ENCODE data around the gene KIF3C.
"Not testable (repeated sequence)": the region's sequence is repeated elsewhere in the genome, so short reads cannot be mapped to it uniquely, and the experiment has no call there.

Gene KIF3C

DNA sequence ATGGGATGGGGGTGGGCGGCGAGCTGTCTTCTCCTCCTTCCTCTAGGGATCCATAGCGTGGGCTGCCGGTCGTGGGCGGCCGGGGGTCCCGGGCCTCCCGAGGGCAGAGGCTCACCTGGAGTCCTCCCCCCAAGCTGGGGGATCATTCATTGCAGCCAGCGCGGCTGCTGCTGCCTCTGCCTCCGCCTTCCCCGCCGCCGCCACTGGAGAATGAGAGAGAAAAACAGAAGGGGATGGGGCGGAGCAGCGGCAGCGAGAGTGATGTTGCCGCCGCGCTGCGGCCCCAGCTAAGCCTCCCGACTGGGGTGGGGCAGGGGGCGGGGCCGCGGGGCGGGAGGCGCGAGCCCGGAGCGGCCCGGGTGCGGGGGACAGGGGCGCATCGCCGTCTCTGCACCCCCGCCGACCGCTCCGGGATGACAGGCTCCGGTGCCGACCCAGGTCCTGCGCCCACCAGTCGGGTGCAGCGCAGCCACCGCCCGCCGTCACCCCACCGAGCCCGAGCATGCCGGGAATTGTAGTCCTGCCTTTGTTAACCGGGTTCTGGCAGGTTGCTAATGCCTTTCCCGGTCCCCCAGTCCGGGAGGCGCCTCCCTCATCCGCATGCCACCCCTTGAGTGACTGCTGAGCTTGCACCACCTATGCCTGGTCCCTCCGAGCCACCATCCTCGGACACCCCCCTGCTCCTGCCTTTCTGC lies at the start of gene KIF3C:
TSS of gene KIF3C (minus strand) at position 225 of the 695 bp plus-strand sequence. CDS start 580 bp downstream, outside the sequence.
- peak; percentile 83 for DNase-seq (ENCODE audit: low spot score)

DNA sequence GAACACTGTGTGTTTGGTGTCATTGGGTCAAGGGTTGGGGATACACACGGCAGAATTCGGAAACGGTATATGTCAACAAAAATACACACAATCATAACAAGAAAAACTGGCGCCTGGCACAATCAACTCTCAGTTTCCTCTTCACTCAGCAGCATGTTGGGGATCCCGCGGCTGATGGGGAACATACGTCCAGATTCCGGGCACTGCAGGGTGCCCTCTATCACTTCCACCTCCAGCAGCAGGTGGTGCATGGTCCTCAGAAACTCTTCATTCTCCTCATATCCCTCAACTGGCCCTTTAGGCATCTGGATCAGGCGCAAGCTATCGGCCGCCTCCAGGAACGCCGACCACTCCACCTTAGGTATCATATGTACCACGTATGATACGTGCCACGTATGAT lies 45.8 kb upstream of the KIF3C start:
- DNase-seq (ENCODE audit: low spot score) = not testable (repeated sequence)

DNA sequence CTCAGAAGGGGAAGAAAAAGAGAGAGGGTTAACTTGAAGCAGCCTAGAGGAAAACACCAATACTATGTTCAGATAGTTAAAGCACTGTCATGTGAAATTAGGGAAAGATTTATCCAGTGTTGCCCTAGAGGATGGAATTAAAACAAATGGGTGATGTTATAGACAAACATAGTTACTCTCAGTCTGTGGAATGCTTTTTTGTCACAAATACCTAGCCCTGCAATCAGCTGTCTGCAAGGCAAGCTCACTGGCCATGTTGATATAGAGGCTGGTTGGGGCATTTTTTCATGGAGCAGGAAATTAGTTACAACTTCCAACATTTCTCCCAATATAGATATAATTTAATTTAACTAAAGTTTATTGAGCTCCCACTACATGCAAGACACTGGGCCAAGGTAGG lies 43.2 kb upstream of the KIF3C start:
- no peak for DNase-seq (ENCODE audit: low spot score)

DNA sequence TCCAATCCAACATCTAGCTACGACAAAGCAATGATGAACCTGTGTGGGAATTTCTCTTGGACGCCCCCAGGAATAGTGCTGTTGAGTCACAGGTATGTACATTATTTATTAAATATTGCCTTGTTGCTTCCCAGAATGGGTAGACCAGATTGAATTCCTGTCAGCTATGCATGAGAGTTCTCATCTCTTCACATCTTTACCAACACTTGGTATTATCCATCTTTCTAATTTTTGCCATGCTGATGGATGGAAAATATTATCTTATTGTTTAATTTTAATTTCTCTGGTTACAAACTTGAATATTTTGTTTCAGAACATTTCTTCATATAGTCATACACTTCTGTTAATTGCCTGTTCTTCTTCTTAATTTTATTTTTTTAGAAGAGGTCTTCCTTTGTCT lies 42.0 kb upstream of the KIF3C start:
- no peak for DNase-seq (ENCODE audit: low spot score)

DNA sequence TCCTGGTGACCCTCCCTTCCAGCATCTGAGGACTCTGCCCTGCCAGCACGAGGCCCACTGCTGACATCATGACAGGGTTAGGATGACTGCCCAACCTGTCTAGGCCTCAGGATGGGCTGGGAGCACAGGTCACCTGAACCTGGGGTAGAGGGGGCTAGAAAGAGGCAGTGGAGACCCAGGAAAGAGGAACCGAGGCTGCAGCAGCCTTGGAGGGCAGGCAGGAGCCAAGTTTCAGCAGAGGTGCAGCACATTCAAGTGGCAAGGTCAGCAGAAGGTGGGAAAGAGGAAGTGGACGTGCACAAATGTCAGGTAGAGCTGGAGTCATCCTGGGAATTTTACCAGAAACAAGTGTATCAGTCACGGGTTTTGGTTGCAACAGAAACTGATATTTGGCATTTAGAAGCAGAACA lies 37.9 kb upstream of the KIF3C start:
- no peak for DNase-seq (ENCODE audit: low spot score)

DNA sequence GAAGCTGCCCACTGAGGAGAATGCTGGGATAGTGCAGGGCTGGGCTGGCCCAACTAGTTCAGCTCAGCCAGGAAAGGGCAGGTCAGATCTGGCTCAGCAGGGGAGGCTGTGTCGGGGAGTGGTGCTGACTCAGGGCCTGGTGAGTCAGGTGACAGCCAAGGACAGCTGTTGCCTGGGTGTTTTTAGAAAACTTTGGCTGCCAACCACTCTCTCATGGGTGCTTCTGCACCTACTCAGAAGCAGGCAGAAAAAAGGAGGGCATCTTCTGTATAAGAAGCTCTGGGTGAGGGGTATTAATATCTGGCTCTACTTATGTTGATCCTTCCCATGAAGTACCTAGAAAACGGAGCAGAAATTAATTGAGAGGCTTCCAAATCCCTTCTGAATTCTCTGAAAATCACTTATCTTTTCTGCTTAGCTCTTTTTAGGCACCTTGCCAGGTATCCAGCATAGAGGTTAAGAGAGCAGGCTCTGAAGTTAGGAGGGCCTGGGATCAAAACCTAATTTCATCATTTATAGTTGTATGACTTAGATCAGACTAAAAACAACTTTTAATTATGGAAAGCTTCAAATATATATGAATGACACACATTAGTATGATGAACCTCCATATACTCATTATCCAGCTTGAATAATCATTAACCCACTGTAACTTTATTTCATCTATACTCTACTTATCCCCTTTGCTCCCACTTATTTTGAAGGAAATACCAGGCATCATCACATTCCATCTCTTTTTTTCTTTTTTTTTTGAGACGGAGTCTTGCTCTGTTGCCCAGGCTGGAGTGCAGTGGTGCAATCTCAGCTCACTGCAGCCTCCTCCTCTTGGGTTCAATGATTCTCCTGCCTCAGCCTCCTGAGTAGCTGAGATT lies 36.1 kb upstream of the KIF3C start:
- DNase-seq (ENCODE audit: low spot score) = no peak

DNA sequence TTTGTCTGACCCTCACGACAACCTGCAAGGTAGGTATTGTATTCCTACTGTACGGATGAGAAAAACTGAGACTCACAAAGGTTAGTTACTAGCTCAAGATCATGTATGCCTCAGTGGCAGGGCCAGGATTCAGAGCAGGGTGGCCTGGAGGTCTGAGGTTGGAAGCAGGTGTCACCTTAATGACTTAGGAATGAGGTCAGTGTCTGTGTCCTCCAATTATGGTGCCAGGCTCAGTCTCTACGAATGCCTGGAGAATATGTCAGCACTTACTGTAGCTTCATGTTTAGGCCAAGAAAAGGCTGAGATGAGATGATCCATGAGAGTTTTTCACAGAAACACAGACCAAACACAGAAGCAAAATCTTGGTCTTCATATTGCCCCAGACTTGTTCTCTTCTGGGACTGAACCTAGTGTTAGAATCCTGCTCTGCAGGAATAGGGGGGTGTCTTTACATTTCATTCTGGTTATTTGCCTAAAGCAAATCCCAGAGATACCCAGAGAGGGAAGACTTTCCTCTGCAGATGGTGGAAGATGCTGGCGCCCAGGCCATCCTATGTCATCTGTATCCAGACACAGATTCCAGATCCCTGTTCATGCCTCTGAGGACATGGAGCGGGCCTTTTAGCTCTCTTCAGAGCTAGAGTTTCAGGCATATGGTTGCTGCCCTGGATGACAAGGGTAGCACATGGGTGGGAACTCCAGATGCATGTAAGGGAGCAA lies 35.3 kb upstream of the KIF3C start:
- no peak for DNase-seq (ENCODE audit: low spot score)

DNA sequence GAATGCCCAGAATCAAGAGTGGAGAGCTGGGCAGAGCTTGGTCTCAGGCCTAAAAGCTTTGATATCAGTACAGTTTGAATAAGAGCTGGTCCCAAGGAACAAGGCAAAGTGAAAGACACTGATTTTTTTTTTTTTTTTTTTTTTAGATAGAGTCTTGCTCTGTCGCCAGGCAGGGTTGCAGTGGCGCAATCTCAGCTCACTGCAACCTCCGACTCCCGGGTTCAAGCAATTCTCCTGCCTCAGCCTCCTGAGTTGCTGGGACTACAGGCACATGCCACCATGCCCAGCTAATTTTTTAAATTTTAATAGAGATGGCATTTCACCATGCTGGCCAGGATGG lies 34.4 kb upstream of the KIF3C start:
- not testable (repeated sequence) for DNase-seq (ENCODE audit: low spot score)

DNA sequence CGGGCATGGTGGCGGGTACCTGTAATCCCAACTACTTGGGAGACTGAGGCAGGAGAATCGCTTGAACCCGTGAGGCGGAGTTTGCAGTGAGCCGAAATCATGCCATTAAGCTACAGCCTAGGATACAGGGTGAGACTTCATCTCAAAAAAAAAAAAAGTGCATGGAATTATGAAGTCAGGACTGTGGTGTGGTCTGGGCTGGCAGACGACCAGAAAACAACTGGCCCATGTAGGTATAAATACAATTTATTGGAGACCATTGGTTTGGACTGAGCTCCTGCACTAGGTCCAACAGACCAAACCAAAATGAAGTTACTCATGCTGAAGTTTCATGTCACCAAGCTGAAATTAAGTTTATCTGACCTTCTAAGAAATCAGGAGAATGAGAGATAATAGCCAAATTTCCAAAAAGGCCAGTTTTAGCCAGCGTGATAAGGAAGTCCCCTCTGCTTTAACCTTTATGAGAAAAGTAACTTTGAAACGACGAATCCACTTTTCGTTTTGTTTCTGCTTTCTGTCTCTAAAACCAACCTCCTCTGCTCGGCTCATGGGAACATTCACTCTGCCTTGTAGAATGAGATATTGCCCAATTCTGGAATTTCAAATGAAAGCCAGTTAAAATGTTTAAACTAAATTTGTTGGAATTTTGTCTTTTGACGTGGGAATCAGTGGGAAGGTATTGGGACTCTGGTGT lies 33.9 kb upstream of the KIF3C start:
- no peak for DNase-seq (ENCODE audit: low spot score)

DNA sequence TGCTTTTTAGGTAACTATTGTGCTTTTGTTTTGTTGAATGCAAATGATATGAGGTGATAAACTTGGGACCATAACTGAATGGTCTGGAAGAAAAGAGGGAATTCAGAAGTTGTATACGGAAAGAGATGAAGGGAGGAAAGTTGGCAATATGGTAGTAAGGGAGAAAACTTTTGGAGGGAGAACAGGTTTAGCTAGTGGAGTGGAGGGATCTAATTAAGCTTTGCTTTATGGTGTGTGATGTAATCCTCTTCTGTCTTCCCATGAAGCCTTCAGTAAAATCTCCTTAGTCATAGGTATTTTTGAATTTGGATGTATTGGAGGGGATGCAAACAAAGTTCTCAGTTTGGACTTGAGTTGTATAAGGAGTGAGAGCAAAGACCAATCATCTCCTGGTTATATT lies 31.4 kb upstream of the KIF3C start:
- DNase-seq (ENCODE audit: low spot score) = no peak

DNA sequence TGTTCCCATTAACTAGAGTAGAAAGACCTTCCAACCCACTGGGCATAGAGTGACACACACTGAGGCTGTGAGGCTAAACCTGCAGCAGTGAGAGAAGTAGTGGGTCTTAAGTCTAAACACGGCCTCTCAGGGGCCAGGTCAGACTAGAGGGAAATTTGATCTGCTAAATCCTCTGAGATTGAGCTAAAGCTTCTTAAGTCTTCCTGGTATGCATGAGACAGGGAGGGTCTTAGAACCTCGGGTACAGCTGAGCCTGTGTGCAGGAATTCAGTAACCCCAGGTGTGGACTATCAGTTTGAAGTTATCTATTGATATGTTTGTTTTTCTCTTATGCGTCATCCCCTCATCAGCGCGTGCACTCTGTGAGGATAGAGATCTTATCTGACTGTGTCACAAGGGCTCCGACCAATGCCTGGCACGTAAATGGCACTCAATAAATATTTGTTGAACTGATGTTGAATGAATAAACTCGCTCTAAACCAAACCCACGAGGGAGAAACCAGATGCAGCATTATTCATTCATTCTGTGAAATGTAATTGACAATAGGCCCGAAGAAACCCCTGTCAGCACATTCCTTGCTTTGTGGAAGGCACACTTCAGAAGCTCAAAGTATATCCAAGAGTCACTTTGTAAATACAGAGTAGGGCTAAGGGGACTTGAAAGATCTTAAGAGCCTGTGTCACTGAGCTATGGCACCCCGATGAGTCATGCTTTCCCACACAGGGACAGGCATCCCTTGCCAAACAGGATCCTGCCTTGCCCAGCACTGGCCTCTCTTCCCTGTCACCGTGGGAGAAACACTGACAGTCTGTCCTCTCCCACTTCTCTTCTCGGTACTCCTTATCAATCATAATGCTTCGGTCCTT lies 29.9 kb upstream of the KIF3C start:
- peak; percentile 86 for DNase-seq (ENCODE audit: low spot score)

DNA sequence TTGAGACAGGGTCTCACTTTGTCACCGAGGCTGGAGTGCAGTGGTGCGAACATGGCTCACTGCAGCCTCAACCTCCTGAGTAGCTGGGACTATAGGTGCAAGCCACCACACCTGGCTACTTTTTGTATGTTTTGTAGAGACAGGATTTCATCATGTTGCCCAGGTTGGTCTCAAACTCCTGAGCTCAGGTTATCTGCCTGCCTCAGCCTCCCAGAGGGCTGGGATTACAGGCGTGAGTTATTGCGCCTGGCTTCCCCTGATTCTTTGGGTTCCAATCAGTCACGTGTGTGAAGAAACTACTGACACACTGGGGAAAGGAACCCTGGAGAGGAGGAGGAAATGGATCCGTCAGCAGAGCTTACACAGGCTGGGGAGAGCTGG lies 29.3 kb upstream of the KIF3C start:
- DNase-seq (ENCODE audit: low spot score) = no peak

DNA sequence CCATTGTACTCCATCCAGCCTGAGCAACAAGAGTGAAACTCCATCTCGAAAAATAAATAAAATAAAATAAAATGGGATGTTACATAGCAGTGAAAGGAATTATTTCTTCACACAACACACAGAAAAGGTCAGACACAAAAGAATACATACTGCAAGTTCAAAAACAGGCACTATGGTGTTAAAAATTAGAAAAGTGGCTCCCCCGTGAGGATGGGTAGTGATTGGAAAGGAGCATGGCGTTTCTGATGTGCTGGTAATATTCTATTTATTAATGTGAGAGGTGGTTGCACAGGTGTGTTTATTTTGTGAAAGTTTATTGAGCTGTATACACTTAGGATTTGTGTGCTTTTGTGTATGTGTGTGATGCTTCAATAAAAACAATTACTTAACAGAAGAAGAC lies 28.6 kb upstream of the KIF3C start:
- DNase-seq (ENCODE audit: low spot score) = no peak

DNA sequence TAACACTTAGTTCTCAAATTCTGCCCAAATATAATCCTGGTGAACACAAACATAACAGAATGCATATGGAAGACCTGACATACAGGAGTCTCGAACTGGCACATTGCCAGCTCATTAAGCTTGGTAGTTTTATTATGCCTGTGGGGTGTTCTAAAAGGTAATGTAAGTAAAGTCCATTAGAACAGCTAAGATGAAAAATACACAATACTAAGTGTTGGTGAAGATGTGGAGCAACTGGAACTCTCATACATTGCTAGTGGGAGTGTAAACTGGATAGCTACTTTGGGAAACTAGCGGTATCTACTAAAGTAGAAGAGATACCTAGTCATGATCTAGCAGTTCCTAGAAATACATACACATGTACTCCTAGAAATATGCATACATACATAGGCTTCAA lies 27.3 kb upstream of the KIF3C start:
- no peak for DNase-seq (ENCODE audit: low spot score)

DNA sequence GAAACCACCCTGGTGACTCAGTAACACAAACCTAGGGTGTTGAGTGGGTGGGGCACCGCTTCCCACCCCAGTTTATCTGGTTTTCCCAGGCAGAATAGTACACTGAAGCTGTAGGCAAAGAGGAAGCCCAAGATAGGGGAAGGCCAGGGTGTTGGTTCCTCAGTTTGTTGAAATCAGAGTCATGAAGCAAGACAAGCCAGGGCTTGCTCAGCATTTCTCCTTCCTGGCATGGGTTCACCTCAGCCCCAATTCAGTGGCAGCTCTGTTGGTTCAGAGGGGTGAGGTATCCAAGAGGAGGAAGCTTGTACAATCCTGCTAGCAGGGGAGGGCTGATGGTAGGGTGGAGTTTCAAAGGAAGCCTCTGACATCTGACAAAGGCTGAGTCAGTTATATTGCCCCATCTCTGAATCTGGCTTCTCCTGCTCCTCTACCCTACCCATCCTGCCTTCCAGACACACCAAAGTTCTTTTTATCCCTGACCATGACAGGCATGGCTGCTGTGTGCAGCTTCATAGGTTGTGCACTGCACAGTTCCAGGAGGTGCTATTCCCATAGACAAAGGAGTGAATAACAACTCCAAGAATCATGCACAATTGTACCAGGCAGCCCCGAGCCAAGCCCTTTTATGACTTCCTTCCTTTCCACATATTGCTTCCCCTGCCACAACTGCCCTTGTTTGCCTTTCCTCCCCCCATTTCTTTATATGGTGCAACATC lies 26.7 kb upstream of the KIF3C start:
- no peak for DNase-seq (ENCODE audit: low spot score)

DNA sequence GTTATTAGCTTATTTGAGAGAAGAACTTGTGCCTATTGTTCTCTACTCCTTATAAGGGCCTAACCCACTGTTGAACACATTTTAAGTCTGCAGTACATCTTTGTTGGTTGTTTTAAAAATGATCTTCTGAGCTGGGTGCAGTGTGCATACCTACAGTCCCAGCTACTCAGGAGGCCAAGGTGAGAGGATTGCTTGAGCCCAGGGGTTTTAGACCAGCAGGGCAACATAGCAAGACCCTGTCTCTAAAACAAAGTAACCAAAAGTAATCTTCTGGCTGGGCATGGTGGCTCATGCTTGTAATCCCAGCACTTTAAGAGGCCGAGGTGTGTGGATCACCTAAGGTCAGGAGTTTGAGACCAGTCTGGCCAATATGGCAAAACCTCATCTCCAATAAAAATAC lies 25.8 kb upstream of the KIF3C start:
- DNase-seq (ENCODE audit: low spot score) = no peak

DNA sequence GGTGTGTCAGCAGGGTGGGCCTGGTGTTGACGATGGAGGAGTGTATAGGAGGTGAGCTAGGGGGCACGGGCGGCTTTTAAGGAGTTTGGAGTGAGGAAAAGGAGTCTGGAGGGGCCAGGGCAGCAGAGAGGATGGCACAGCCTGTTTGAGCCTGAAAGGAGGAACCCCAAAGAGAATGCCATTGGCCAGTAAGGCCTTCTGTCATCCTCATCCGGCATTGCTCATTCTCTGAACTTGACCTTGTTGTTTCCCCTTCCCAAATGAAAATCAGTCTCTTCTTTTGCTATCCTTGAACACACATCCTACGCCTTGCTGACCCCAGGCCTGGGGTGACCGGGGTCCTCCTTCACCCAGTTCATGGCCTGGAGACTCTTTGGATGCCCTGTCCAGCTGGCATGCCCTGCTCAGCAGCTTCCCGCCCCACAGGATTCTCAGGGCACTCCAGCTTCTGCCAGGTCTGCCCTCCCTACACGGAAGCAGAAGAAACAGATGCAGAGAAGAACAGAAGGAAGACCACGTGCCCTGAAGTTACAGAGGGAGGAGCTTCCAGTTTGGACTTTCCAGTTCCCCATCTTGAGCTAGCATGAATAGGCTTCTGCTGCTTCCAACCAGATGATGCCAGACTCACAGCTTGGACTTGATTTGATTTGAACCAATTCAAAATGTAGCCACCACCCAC lies 20.5 kb upstream of the KIF3C start:
- DNase-seq (ENCODE audit: low spot score) = no peak

DNA sequence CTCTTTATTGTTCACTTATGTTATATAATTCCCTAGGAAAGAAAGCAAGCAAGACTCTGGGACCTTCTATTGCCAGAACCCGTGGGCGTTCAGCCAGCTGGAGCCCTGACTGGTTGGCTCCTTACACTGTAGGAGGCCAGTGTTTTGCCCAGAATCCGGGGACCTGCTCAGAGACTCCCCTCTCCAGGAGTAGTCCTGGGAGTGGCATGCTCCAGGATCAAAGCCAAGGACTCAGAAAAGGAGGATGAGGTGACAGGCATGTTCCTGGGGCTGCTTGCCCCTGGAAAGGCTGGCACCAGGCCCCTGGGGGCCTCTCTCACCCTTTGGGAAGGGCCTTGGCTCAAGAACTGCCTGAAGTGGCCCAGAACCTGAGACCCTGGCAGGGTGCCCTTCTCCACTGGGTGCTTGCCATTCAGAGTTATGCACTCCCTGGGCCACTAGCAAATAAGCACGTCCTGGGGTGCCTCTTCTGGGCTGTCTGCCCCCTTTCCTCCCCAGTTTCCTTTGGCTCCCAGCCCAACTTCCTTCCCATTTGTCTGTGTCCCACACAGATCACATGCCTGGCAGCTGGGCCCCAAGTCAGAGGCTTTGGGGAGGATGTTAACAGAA lies 19.6 kb upstream of the KIF3C start:
- peak; percentile 88 for DNase-seq (ENCODE audit: low spot score)

DNA sequence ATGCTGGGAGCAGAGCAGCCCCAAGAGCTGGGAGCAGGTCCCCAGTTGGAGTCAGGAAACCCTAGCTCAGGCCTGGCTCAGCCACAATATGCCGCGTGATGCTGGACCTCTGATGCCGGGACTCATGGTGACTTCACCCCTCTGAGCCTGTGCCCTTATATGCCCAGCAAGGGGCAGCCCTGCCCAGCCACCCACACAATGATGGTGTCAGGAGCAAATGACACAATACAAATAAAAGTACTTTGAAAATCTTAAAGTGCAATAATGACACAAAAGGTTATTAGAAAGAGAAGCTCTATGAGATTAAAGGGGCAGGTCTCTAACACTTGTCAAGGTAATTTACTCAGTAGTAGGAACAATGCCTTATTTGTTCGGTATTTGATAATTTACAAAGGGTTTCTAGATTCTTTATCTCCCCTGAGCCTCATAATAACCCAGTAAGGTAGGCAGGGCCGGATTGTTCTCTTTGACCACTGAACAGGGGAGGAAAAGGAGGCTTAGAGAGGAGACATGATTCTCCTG lies 18.3 kb upstream of the KIF3C start:
- no peak for DNase-seq (ENCODE audit: low spot score)
